Endothelial cell of umbilical vein (primary cell): ENCODE data around the gene SLC22A7. TPM values are rescaled to one million over a fixed set of nuclear protein-coding genes. Genes with fewer than 3 reads are reported as not detected.

Source experiments
- BruUV-seq: library from RNA; stranded (reverse); fragments of 400-500 nt; replicated peaks from 2 replicates; lab custom pipeline; 2021; lab: Mats Ljungman, UMichigan
- CTCF ChIA-PET: fragments of 300-600, 350-600 bp; sonication (Branson Sonifier 250); formaldehyde crosslinking; loops from one replicate; lab custom pipeline; 2021; ENCODE audit warnings: antibody characterized with exemption, inconsistent platforms; lab: Charles Lee
- POLR2A ChIA-PET: fragments of 300-600, 350-600 bp; sonication (Branson Sonifier 250); formaldehyde crosslinking; loops from one replicate; lab custom pipeline; 2021; ENCODE audit warnings: antibody characterized with exemption, inconsistent platforms; lab: Charles Lee
- DNase-seq: peaks from one replicate; pipeline ENCODE4 v3.0.0-alpha.2; 2011; ENCODE audit warnings: low read depth, low spot score
- FAIRE-seq: peaks from 2 replicates; lab custom pipeline; 2011; peaks lifted over from hg19 to GRCh38; lab: Jason Lieb, UNC
- H2AFZ ChIP-seq: 2 replicates; pipeline ENCODE4 v1.6.0; 2012; ENCODE audit warnings: low read depth, low read length, control low read depth, inconsistent platforms
- H3K27ac ChIP-seq: 2 replicates; pipeline ENCODE4 v1.5.1; 2011; ENCODE audit warnings: low read depth, mild to moderate bottlenecking, control low read depth, low read length, moderate library complexity; ENCODE audit not compliant: insufficient read depth
- H3K27me3 ChIP-seq, 2 experiments: 2 replicates each; pipeline versions ENCODE4 v1.6.0 to v1.6.1; 2011; ENCODE audit warnings: low read length in 2 of 2, mixed read lengths in 1 of 2; ENCODE audit not compliant: control insufficient read depth in 2 of 2, insufficient read depth in 2 of 2
- H3K36me3 ChIP-seq, 2 experiments: 2 replicates in 1 of 2; 3 replicates in 1 of 2; pipeline ENCODE4 v1.5.1; 2011; ENCODE audit warnings: low read length in 2 of 2, mild to moderate bottlenecking in 1 of 2, moderate library complexity in 1 of 2; ENCODE audit not compliant: control insufficient read depth in 2 of 2, insufficient read depth in 2 of 2; ENCODE audit errors: extremely low read depth in 1 of 2
- H3K4me1 ChIP-seq: 3 replicates; pipeline ENCODE4 v1.5.1; 2011; ENCODE audit warnings: mild to moderate bottlenecking, low read length; ENCODE audit not compliant: control insufficient read depth, insufficient read depth; ENCODE audit errors: extremely low read depth
- H3K4me2 ChIP-seq: 2 replicates; pipeline ENCODE4 v1.6.1; 2011; ENCODE audit warnings: low read length, control low read depth, mixed read lengths; ENCODE audit not compliant: insufficient read depth
- H3K4me3 ChIP-seq, 3 experiments: fragments of 200-600 bp in 1 of 3; sonication (generic), shearing (Covaris generic) in 1 of 3; replicated peaks in 1 of 3; 2 replicates each; pipeline ENCODE4 v1.5.1; 2011 to 2016; ENCODE audit warnings: control low read depth in 3 of 3, low read length in 3 of 3, mild to moderate bottlenecking in 2 of 3, inconsistent platforms in 1 of 3, low read depth in 1 of 3, moderate library complexity in 1 of 3; ENCODE audit not compliant: insufficient read depth in 1 of 3
- H3K79me2 ChIP-seq: 2 replicates; pipeline ENCODE4 v1.6.0; 2012; ENCODE audit warnings: low read length, inconsistent platforms; ENCODE audit not compliant: control insufficient read depth, insufficient read depth
- H3K9ac ChIP-seq: replicated peaks from 2 replicates; pipeline ENCODE3; 2011; ENCODE audit warnings: low read length, control low read depth; ENCODE audit not compliant: insufficient read depth; ENCODE audit errors: extremely low read depth
- H3K9me1 ChIP-seq: replicated peaks from 3 replicates; pipeline ENCODE4 v1.6.0; 2011; ENCODE audit warnings: mild to moderate bottlenecking, low read length; ENCODE audit not compliant: control insufficient read depth, insufficient read depth; ENCODE audit errors: extremely low read depth
- H3K9me3 ChIP-seq: replicated peaks from 2 replicates; pipeline ENCODE4 v1.5.1; 2012; ENCODE audit warnings: low read length, inconsistent platforms; ENCODE audit not compliant: control insufficient read depth, insufficient read depth
- H4K20me1 ChIP-seq: replicated peaks from 2 replicates; pipeline ENCODE3; 2011; ENCODE audit warnings: mild to moderate bottlenecking, low read length; ENCODE audit not compliant: control insufficient read depth, insufficient read depth; ENCODE audit errors: extremely low read depth
- EZH2 ChIP-seq: IDR thresholded peaks from 2 replicates; pipeline ENCODE4 v1.6.1; 2012; ENCODE audit warnings: borderline replicate concordance, low read depth, mild to moderate bottlenecking, moderate library complexity, low read length, inconsistent platforms; ENCODE audit not compliant: severe bottlenecking
- FOS ChIP-seq: IDR thresholded peaks from 2 replicates; pipeline ENCODE4 v1.6.1; 2011; ENCODE audit warnings: mild to moderate bottlenecking, low read length, moderate library complexity, borderline replicate concordance; ENCODE audit not compliant: insufficient read depth
- GATA2 ChIP-seq: IDR thresholded peaks from 2 replicates; pipeline ENCODE4 v1.7.0; 2011; ENCODE audit warnings: low read depth, mild to moderate bottlenecking, moderate library complexity, mixed read lengths, low read length; ENCODE audit not compliant: insufficient read length, insufficient read depth
- JUN ChIP-seq: IDR thresholded peaks from 2 replicates; pipeline ENCODE4 v1.6.1; 2011; ENCODE audit warnings: borderline replicate concordance, low read depth; ENCODE audit not compliant: insufficient read length, insufficient read depth
- MYC ChIP-seq: IDR thresholded peaks from one replicate; pipeline ENCODE4 v1.6.1; 2011; ENCODE audit warnings: mild to moderate bottlenecking, low read depth, low read length
- POLR2A ChIP-seq: IDR thresholded peaks from 2 replicates; pipeline ENCODE4 v1.6.1; 2012; ENCODE audit warnings: low read depth, mild to moderate bottlenecking, control low read depth, low read length
- POLR2AphosphoS5 ChIP-seq: IDR thresholded peaks from 2 replicates; pipeline ENCODE4 v1.6.1; 2012; ENCODE audit warnings: low read depth, mild to moderate bottlenecking, control low read depth, low read length, moderate library complexity; ENCODE audit not compliant: insufficient read depth
- dilution Hi-C: fragments of 300-500 bp; cut with MboI; formaldehyde crosslinking; loops from one replicate; pipeline ENCODE4 v1.15.0; 2019; ENCODE audit warnings: low sequenced_read_pairs; ENCODE audit not compliant: extremely low pct_ligation_motif_present
- intact Hi-C: fragments of 100-400 bp; cut with micrococcal nuclease; formaldehyde crosslinking; loops from one replicate; pipeline ENCODE4 v1.10.0; 2022
- polyA plus RNA-seq, 4 experiments: library from polyadenylated mRNA; depleted of rRNA in 3 of 4; stranded (reverse) in 3 of 4; unstranded in 1 of 4; fragments of >200 nt; gene quantifications; 2 replicates each; pipeline versions ENCODE4 v1.2.1 to v1.2.3, GENCODE V29; 2011 to 2012; ENCODE audit warnings: missing spikeins in 1 of 4
- total RNA-seq: library from RNA; stranded (reverse); gene quantifications from 2 replicates; pipeline ENCODE4 v1.2.3, GENCODE V29; 2021
- TF ChIP-seq, protein P1 (sequence below): IDR thresholded peaks from 2 replicates; pipeline ENCODE4 v1.6.1; 2011; ENCODE audit not compliant: insufficient read depth, insufficient read length
- TF ChIP-seq, protein P2 (sequence below), 2 donors: IDR thresholded peaks; 1 replicate in 1 of 2; 2 replicates in 1 of 2; pipeline ENCODE4 v1.5.1; 2011; ENCODE audit warnings: low read length in 2 of 2, mild to moderate bottlenecking in 2 of 2, moderate library complexity in 2 of 2, control low read depth in 1 of 2, inconsistent platforms in 1 of 2, low read depth in 1 of 2; ENCODE audit not compliant: insufficient read depth in 1 of 2; ENCODE audit errors: extremely low read depth in 1 of 2

SLC22A7 gene
- total and polyA plus RNA-seq, 2 donors (not counting 3 experiments of a cell fraction or from before 2014, with no cell fraction given), result not detected

DNA sequence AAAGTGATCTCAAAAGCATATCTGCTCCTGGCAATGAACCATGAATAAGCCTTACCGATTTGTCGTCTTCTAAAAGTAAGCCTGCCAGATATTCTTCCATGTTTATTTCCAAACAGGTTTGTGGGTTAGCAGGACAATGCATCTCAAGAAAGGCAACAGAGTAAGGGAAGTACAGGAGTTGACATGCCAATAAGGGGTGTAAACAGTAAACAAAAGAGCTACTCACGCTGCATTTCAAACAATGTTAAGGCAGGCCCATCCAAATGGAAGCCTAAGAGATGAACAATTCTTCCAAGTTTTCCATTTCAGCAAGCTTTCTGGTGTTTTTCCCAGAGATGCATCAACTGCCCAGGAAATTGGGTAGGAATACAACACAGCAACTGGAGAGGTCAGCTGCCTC, 38.3 kb downstream of the SLC22A7 start:
- intact Hi-C loops, result no loop called here

More for the DNA sequence above, 38.3 kb downstream of the SLC22A7 start:
- no peak overlapping the region for H3K27ac ChIP-seq
- ChIA-PET CTCF (interaction anchor here (1.7 to 5.0 kb wide), 2 partner anchors 61 to 73 kb away, joined by 5 to 49 read pairs; no protein-coding TSS in a partner anchor), POLR2A (no interaction called here)
- FAIRE-seq, result no peak
- dilution Hi-C loops, result no loop called here
- no peak overlapping the region for H3K9ac ChIP-seq
- no TSS peak for BruUV-seq
- no peaks in the 10 kb centered on the region for H3K4me1 ChIP-seq
- no peaks in the 10 kb centered on the region for H3K9me1 ChIP-seq
- no peak for DNase-seq
- no peaks in the 10 kb centered on the region for H4K20me1 ChIP-seq
- H3K79me2 ChIP-seq, result no peaks in the 10 kb centered on the region
- no peak overlapping the region for H2AFZ ChIP-seq
- peaks cover 0 to 18% of the 10 kb centered on the region in 2 experiments for H3K36me3 ChIP-seq
- H3K9me3 ChIP-seq, result no peaks in the 10 kb centered on the region
- H3K27me3 ChIP-seq, result no peaks in the 10 kb centered on the region
- TF ChIP-seq POLR2AphosphoS5, result no peak
- TF ChIP-seq, protein P1, sequence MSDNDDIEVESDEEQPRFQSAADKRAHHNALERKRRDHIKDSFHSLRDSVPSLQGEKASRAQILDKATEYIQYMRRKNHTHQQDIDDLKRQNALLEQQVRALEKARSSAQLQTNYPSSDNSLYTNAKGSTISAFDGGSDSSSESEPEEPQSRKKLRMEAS, result no peak
- TF ChIP-seq, protein P2, sequence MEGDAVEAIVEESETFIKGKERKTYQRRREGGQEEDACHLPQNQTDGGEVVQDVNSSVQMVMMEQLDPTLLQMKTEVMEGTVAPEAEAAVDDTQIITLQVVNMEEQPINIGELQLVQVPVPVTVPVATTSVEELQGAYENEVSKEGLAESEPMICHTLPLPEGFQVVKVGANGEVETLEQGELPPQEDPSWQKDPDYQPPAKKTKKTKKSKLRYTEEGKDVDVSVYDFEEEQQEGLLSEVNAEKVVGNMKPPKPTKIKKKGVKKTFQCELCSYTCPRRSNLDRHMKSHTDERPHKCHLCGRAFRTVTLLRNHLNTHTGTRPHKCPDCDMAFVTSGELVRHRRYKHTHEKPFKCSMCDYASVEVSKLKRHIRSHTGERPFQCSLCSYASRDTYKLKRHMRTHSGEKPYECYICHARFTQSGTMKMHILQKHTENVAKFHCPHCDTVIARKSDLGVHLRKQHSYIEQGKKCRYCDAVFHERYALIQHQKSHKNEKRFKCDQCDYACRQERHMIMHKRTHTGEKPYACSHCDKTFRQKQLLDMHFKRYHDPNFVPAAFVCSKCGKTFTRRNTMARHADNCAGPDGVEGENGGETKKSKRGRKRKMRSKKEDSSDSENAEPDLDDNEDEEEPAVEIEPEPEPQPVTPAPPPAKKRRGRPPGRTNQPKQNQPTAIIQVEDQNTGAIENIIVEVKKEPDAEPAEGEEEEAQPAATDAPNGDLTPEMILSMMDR (IDR thresholded peaks at IDR 0.05; ENCODE audit: extremely low read depth in 1 of 2, insufficient read depth in 1 of 2, low read depth in 1 of 2, low read length in 2 of 2), result no peak
- no peak for TF ChIP-seq FOS
- TF ChIP-seq JUN, result no peak
- TF ChIP-seq POLR2A, result no peak
- TF ChIP-seq EZH2, result no peak
- no peak for TF ChIP-seq MYC
- no peak for TF ChIP-seq GATA2
- no peak overlapping the region for H3K4me3 ChIP-seq
- no peak overlapping the region for H3K4me2 ChIP-seq
